HepG2 (cell line): ENCODE results near the gene TLNRD1. TPM values are rescaled to one million over a fixed set of nuclear protein-coding genes. Genes with fewer than 3 reads are reported as not detected.

ENCODE experiments used
- ATAC-seq: fragments of 200-7000 bp; cut with Tn5 transposase; 3 replicates; pipeline ENCODE4 v1.9.1; 2020; ENCODE audit warnings: mild to moderate bottlenecking, moderate library complexity
- BruUV-seq: library from RNA; stranded (reverse); fragments of 400-500 nt; replicated peaks from 2 replicates; lab custom pipeline; 2021; lab: Mats Ljungman, UMichigan
- CTCF ChIA-PET: fragments of 300-600 bp; formaldehyde crosslinking; extraction: SDS; loops from one replicate; lab custom pipeline; 2021; ENCODE audit warnings: low total read pairs, inconsistent platforms, low intra/inter-chr PET ratio; lab: Yijun Ruan, JAX
- POLR2A ChIA-PET: fragments of 350-600 bp; sonication (Branson Sonifier 250); formaldehyde crosslinking; loops from one replicate; lab custom pipeline; 2020; ENCODE audit warnings: antibody characterized with exemption, inconsistent platforms; lab: Yijun Ruan, JAX
- DNase-seq: peaks from one replicate; pipeline ENCODE4 v3.0.0-alpha.2; 2015; ENCODE audit warnings: low spot score
- FAIRE-seq: peaks from 3 replicates; lab custom pipeline; 2011; peaks lifted over from hg19 to GRCh38; lab: Jason Lieb, UNC
- H2AFZ ChIP-seq: one replicate; pipeline ENCODE4 v1.6.1; 2011; ENCODE audit warnings: low read length, inconsistent platforms
- H3K27ac ChIP-seq: fragments of 300-600 bp; 3 replicates; pipeline ENCODE4 v1.8.0; 2011; ENCODE audit warnings: mixed run types, mild to moderate bottlenecking, mixed read lengths, low read length, inconsistent platforms; ENCODE audit not compliant: insufficient read depth; ENCODE audit errors: extremely low read length
- H3K27me3 ChIP-seq, 2 experiments: fragments of 200-600 bp in 1 of 2; 2 replicates in 1 of 2; 3 replicates in 1 of 2; pipeline versions ENCODE4 v1.6.0 to v1.8.0; 2011; ENCODE audit warnings: low read length in 2 of 2, mild to moderate bottlenecking in 2 of 2, moderate library complexity in 2 of 2, inconsistent platforms in 1 of 2; ENCODE audit not compliant: insufficient read depth in 2 of 2, control insufficient read depth in 1 of 2
- H3K36me3 ChIP-seq, 2 experiments: fragments of 200-600 bp in 1 of 2; replicated peaks in 1 of 2; 2 replicates in 1 of 2; 3 replicates in 1 of 2; pipeline versions ENCODE4 v1.5.1 to v1.8.0; 2011; ENCODE audit warnings: low read length in 2 of 2, inconsistent platforms in 1 of 2; ENCODE audit not compliant: insufficient read depth in 2 of 2, control insufficient read depth in 1 of 2
- H3K4me1 ChIP-seq: 2 replicates; pipeline ENCODE4 v1.5.1; 2012; ENCODE audit warnings: low read length, inconsistent platforms; ENCODE audit not compliant: insufficient read depth
- H3K4me2 ChIP-seq: 2 replicates; pipeline ENCODE4 v1.6.0; 2011; ENCODE audit warnings: low read depth, low read length, inconsistent platforms
- H3K4me3 ChIP-seq, 3 experiments: fragments of 200-600 bp in 1 of 3; sonication (generic), shearing (Covaris generic) in 1 of 3; replicated peaks in 1 of 3; 2 replicates each; pipeline ENCODE4 v1.5.1; 2011 to 2016; ENCODE audit warnings: low read length in 3 of 3, inconsistent platforms in 2 of 3, low read depth in 2 of 3, mild to moderate bottlenecking in 2 of 3, control low read depth in 1 of 3, mixed read lengths in 1 of 3; ENCODE audit not compliant: insufficient read depth in 1 of 3
- H3K79me2 ChIP-seq: one replicate; pipeline ENCODE4 v1.6.1; 2011; ENCODE audit warnings: low read length, inconsistent platforms; ENCODE audit not compliant: insufficient read depth
- H3K9ac ChIP-seq: 2 replicates; pipeline ENCODE4 v1.6.0; 2011; ENCODE audit warnings: mild to moderate bottlenecking, low read depth, low read length, inconsistent platforms; ENCODE audit not compliant: insufficient read depth
- H3K9me3 ChIP-seq: 2 replicates; pipeline ENCODE4 v1.5.1; 2012; ENCODE audit warnings: mild to moderate bottlenecking, low read length
- H4K20me1 ChIP-seq: 2 replicates; pipeline ENCODE4 v1.6.0; 2011; ENCODE audit warnings: inconsistent platforms, mild to moderate bottlenecking, low read length, moderate library complexity; ENCODE audit not compliant: insufficient read depth
- GPN1 ChIP-seq: sonication (generic); formaldehyde crosslinking; IDR thresholded peaks from 2 replicates; pipeline ENCODE4 v1.5.1; 2020; ENCODE audit warnings: missing genetic modification reagents, borderline replicate concordance
- HOXA9 ChIP-seq: sonication (generic); formaldehyde crosslinking; IDR thresholded peaks from 2 replicates; pipeline ENCODE4 v1.8.1; 2022; ENCODE audit warnings: missing genetic modification reagents, mild to moderate bottlenecking, moderate library complexity, borderline replicate concordance
- NFRKB ChIP-seq: fragments of 450-650 bp; IDR thresholded peaks from 2 replicates; pipeline ENCODE4 v1.6.1; 2017
- ZNF292 ChIP-seq: sonication (generic); formaldehyde crosslinking; IDR thresholded peaks from 2 replicates; pipeline ENCODE4 v1.8.1; 2022; ENCODE audit warnings: mild to moderate bottlenecking, low read depth, missing genetic modification reagents, borderline replicate concordance
- ZNF337 ChIP-seq: sonication (generic); formaldehyde crosslinking; IDR thresholded peaks from 2 replicates; pipeline ENCODE4 v1.5.1; 2020; ENCODE audit warnings: missing genetic modification reagents, low read depth, mild to moderate bottlenecking, borderline replicate concordance
- ZNF704 ChIP-seq: sonication (generic); formaldehyde crosslinking; IDR thresholded peaks from 2 replicates; pipeline ENCODE4 v1.8.1; 2023; ENCODE audit warnings: mild to moderate bottlenecking, inconsistent platforms, moderate library complexity, missing genetic modification reagents, borderline replicate concordance
- WGBS: methylation state at CpG from one replicate; pipeline ENCODE4 v1.1.6; 2017; ENCODE audit warnings: low lambda C conversion rate; 5-methylcytosine and 5-hydroxymethylcytosine counted together
- in situ Hi-C: cut with HindIII; loops from 2 replicates; pipeline ENCODE4 v1.10.0; 2017; ENCODE audit warnings: low pct_unique_long_range_greater_than_20kb; ENCODE audit not compliant: extremely low pct_ligation_motif_present
- intact Hi-C: fragments of 100-400 bp; cut with micrococcal nuclease; formaldehyde crosslinking; loops from one replicate; pipeline ENCODE4 v1.10.0; 2022; ENCODE audit not compliant: unreplicated experiment
- polyA plus RNA-seq, 8 experiments: library from polyadenylated mRNA; depleted of rRNA in 3 of 8; stranded (reverse) in 7 of 8; unstranded in 1 of 8; fragments of >200 nt; fragmentation: Illumina TruSeq in 4 of 8; extraction: Trizol in 4 of 8; gene quantifications; 2 replicates each; pipeline versions ENCODE4 v1.2.1 to v1.2.3, GENCODE V29; 2011 to 2016; ENCODE audit warnings: low read depth in 4 of 8, missing spikeins in 1 of 8, mixed read lengths in 1 of 8; ENCODE audit not compliant: insufficient read depth in 1 of 8
- total RNA-seq, 5 experiments: library from RNA; depleted of rRNA; stranded (reverse); fragments of >200 nt; fragmentation: Illumina TruSeq; extraction: Trizol; gene quantifications; 2 replicates each; pipeline ENCODE4 v1.2.3, GENCODE V29; 2016; ENCODE audit warnings: low read depth in 1 of 5

The TLNRD1 gene
- total and polyA plus RNA-seq, 2 of the 13 experiments (the other 11 are each of a cell fraction or from before 2014, with no cell fraction given) = 3.4 to 5.3 TPM

- TF ChIP-seq ZNF292 (CRISPR knock-in tag) (no peak), HOXA9 (CRISPR knock-in tag) (no peak), GPN1 (CRISPR knock-in tag) (no peak), ZNF704 (no peak), ZNF337 (no peak)
Observed at GRCh38 chr15:81013396-81013929, 12.7 kb downstream of the TLNRD1 start (continued).

GRCh38 chr15:81014446-81015093, 13.8 kb downstream of the TLNRD1 start:
- BruUV-seq = no TSS peak
- no peak overlapping the region for H3K27ac ChIP-seq
- no peak for FAIRE-seq
- ChIA-PET CTCF (no interaction called here), POLR2A (no interaction called here)
- H3K79me2 ChIP-seq = no peaks in the 10 kb centered on the region
- no peak overlapping the region for H2AFZ ChIP-seq
- no peaks in the 10 kb centered on the region for H3K36me3 ChIP-seq
- no peaks in the 10 kb centered on the region for H3K4me1 ChIP-seq
- intact Hi-C loops (no loop called here), in situ Hi-C loops (no loop called here)
- H4K20me1 ChIP-seq = no peaks in the 10 kb centered on the region
- no peak for ATAC-seq
- H3K9ac ChIP-seq = no peak overlapping the region
- TF ChIP-seq NFRKB = no peak
- no peak overlapping the region for H3K4me2 ChIP-seq
- H3K27me3 ChIP-seq = peaks cover 3 to 5% of the 10 kb centered on the region in 2 experiments; a peak in 2 of 5 replicates
- WGBS = 41% methylated on average over 7 of the region's 9 CpGs
- no peaks in the 10 kb centered on the region for H3K9me3 ChIP-seq
- no peak for DNase-seq
- H3K4me3 ChIP-seq = no peak overlapping the region
